ENCODE measurements around the gene GOLM1. TPM values are rescaled to one million over a fixed set of nuclear protein-coding genes. Genes with fewer than 3 reads are reported as not detected.
A peak's percentile ranks its signal among the peaks of the same experiment; 100 is the strongest.
"Not testable (repeated sequence)": the region's sequence is repeated elsewhere in the genome, so short reads cannot be mapped to it uniquely, and the experiment has no call there.

Gene GOLM1
- 84.0 and 92.6 TPM in 2 replicates for total RNA-seq

- H3K27me3 ChIP-seq (ENCODE audit: control insufficient read depth, insufficient read depth, low read length) = no peaks in the 10 kb centered on the region
- no peak for DNase-seq (ENCODE audit: low read depth)
- no peaks in the 10 kb centered on the region for H3K36me3 ChIP-seq (ENCODE audit: control insufficient read depth, insufficient read depth, low read length)
- TF ChIP-seq CTCF (IDR thresholded peaks at IDR 0.05; ENCODE audit: insufficient read depth, low read length, poor library complexity, severe bottlenecking) = no peak
- H3K4me3 ChIP-seq (ENCODE audit: low read depth, low read length) = peak within 1 kb of the TSS; percentile 88
These were observed at the start of gene GOLM1 for GRCh38 chr9:86098824-86099700. TSS of gene GOLM1 (minus strand) at chr9:86099558. CDS start at chr9:86079320, 20,238 bp downstream.

- DNase-seq (ENCODE audit: low read depth) = peak; percentile 14
- not testable (repeated sequence) for H3K36me3 ChIP-seq (ENCODE audit: control insufficient read depth, insufficient read depth, low read length); H3K27me3 ChIP-seq (ENCODE audit: control insufficient read depth, insufficient read depth, low read length); H3K4me3 ChIP-seq (ENCODE audit: low read depth, low read length)
These were observed 47.3 kb upstream of the GOLM1 start for GRCh38 chr9:86146671-86147070.

GRCh38 chr9:86145960-86146359 is 46.6 kb upstream of the GOLM1 start:
- not testable (repeated sequence) for H3K27me3 ChIP-seq (ENCODE audit: control insufficient read depth, insufficient read depth, low read length); DNase-seq (ENCODE audit: low read depth); H3K36me3 ChIP-seq (ENCODE audit: control insufficient read depth, insufficient read depth, low read length); H3K4me3 ChIP-seq (ENCODE audit: low read depth, low read length)

GRCh38 chr9:86142973-86143372 is 43.6 kb upstream of the GOLM1 start:
- TF ChIP-seq CTCF (IDR thresholded peaks at IDR 0.05; ENCODE audit: insufficient read depth, low read length, poor library complexity, severe bottlenecking) = no peak

GRCh38 chr9:86141843-86142242 is 42.5 kb upstream of the GOLM1 start:
- Histone ChIP-seq H3K27me3 (ENCODE audit: control insufficient read depth, insufficient read depth, low read length) (no peaks in the 10 kb centered on the region), H3K36me3 (ENCODE audit: control insufficient read depth, insufficient read depth, low read length) (no peaks in the 10 kb centered on the region), H3K4me3 (ENCODE audit: low read depth, low read length) (no peak overlapping the region)
- no peak for TF ChIP-seq CTCF (IDR thresholded peaks at IDR 0.05; ENCODE audit: insufficient read depth, low read length, poor library complexity, severe bottlenecking)
- no peak for DNase-seq (ENCODE audit: low read depth)

More at GRCh38 chr9:86142973-86143372, 43.6 kb upstream of the GOLM1 start:
- H3K4me3 ChIP-seq (ENCODE audit: low read depth, low read length) = no peak overlapping the region
- H3K27me3 ChIP-seq (ENCODE audit: control insufficient read depth, insufficient read depth, low read length) = no peaks in the 10 kb centered on the region
- H3K36me3 ChIP-seq (ENCODE audit: control insufficient read depth, insufficient read depth, low read length) = no peaks in the 10 kb centered on the region
- DNase-seq (ENCODE audit: low read depth) = no peak

GRCh38 chr9:86135371-86135770 is 36.0 kb upstream of the GOLM1 start:
- Histone ChIP-seq H3K4me3 (ENCODE audit: low read depth, low read length) (no peak overlapping the region), H3K27me3 (ENCODE audit: control insufficient read depth, insufficient read depth, low read length) (no peaks in the 10 kb centered on the region), H3K36me3 (ENCODE audit: control insufficient read depth, insufficient read depth, low read length) (no peaks in the 10 kb centered on the region)
- TF ChIP-seq CTCF (IDR thresholded peaks at IDR 0.05; ENCODE audit: insufficient read depth, low read length, poor library complexity, severe bottlenecking) = no peak
- no peak for DNase-seq (ENCODE audit: low read depth)

GRCh38 chr9:86134361-86134760 is 35.0 kb upstream of the GOLM1 start:
- no peak overlapping the region for H3K4me3 ChIP-seq (ENCODE audit: low read depth, low read length)
- no peaks in the 10 kb centered on the region for H3K36me3 ChIP-seq (ENCODE audit: control insufficient read depth, insufficient read depth, low read length)
- no peak for DNase-seq (ENCODE audit: low read depth)
- no peak for TF ChIP-seq CTCF (IDR thresholded peaks at IDR 0.05; ENCODE audit: insufficient read depth, low read length, poor library complexity, severe bottlenecking)
- H3K27me3 ChIP-seq (ENCODE audit: control insufficient read depth, insufficient read depth, low read length) = no peaks in the 10 kb centered on the region

Measured in kidney epithelial cell (primary cell).